GM19239 (cell line): ENCODE measurements around the gene TMEM200B.
"Not testable (repeated sequence)": the region's sequence is repeated elsewhere in the genome, so short reads cannot be mapped to it uniquely, and the experiment has no call there.

ENCODE experiments used
- DNase-seq: peaks from one replicate; pipeline ENCODE4 v3.0.0; 2011; ENCODE audit warnings: low spot score; ENCODE audit not compliant: insufficient read length
- FAIRE-seq: peaks from 2 replicates; lab custom pipeline; 2011; peaks lifted over from hg19 to GRCh38; lab: Jason Lieb, UNC

The TMEM200B gene

DNA sequence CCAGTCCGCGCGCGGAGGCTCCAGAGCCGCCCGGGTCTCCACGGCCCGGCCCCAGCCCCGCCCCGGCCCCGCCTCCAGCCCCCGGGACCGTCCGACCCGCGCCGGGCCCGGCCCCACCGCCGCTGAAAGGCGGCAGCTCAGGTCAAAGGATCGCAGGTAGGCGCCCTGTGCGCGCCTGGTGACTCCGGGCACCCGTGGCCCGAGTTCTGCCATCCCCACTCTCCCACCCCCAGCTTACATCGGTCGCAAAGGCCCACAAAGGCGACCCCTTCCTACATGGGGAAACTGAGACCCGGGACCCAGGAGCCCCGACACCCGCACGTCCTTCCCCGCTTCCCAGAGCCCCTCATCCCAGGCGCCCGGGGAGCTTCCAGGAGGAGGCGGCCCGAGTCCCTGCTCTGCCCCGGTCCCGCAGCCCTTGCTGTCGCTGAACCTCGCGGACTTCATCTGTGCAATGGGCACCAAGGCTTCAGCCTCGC is at the start of gene TMEM200B:
Gene TMEM200B, minus strand, starts transcription at position 17 of the 479 bp plus-strand sequence. CDS start 2,075 bp downstream, outside the sequence.
- FAIRE-seq (no peak), DNase-seq (no peak)

DNA sequence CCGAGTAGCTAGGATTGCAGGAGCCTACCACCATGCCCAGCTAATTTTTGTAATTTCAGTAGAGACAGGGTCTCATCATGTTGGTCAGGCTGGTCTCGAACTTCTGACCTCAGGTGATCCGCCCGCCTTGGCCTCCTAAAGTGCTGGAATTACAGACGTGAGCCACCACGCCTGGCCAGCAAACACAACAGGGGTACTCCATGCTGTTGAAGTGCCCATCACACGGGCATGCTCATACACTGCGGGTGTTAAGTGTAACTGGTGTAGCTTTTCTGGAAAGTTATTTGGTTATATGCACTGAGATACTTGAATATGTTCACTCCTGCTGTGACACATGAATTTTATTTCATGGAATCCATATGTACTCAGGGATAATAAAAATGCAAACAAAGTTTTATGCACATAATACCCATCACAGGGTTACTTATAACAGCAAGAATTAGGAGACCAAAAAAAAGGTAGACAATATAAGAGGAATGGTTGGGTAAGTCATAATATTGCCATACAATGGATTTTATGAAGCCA is 48.8 kb upstream of the TMEM200B start:
- no peak for FAIRE-seq
- DNase-seq = no peak

DNA sequence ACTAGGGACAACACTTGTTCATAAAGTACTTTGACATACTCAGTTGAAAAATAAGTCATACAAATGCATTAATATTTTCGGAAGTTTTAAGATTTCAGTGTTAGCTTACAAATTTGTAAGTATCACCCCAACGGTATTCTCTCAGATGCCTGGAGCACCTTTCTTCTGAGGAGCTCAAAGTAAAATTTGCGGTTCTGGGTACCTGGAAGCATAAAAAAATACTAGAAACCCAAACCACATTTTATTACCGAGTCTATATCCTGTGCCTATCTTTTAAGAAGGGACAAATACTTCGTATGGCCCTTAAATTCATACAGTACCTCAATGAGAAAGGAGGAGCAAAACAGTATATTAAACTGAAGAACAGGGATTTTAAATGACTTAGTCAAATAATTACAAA is 47.8 kb upstream of the TMEM200B start:
- FAIRE-seq = no peak

DNA sequence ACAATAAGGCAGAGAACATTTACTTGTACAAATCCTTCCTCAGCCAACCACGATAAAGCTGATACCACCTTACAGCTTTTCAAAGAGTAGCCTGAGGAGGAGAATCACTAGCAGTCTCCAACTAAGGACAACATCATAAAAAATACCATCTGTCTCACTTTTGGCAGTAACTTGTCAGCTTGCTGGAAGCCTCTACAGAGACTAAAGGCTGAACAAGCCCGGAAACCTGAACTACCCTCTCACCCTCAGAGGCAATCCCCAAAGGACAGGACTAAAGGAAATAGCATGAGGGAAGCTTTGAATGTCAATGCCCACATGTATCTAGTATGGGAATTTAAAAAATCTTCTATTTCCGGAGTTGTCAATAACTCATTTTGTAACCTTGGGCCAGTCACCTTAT is 47.4 kb upstream of the TMEM200B start:
- DNase-seq = no peak
- FAIRE-seq = no peak

More for the DNA sequence above, 47.8 kb upstream of the TMEM200B start:
- DNase-seq = no peak

DNA sequence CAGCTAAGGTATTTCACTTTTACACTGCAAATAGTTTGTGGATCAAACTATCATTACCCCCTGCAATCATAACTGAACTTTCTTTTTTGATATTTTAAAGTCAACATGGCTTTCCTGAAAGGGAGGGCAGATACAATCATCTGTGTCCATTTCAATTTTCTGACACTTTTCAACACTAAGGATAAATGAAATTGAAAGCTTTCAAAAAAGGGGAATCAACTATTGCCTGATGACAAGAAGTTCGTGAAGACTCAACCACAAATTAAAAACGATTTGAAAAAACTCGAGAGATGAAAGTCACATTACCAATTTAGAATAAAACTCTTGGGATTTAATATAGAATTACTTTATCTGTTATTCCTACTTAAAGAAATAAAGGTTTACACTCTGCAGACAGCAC is 46.3 kb upstream of the TMEM200B start:
- no peak for FAIRE-seq
- DNase-seq = no peak

DNA sequence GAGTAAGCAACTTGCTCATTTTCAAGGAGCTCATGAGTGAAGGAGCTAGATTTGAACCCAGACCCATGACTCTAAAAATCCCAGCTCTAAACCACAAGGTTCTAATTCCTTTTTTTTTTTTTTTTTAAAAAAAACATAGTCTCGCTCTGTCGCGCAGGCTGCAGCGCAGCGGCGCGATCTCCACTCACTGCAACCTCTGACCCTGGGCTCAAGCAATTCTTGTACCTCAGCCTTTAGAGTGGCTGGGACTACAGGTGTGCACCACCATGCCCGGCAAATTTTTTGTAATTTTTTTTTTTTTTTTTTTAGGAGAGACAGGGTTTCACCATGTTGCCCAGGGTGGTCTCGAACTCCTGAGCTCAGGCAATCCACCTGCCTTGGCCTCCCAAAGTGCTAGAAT is 44.2 kb upstream of the TMEM200B start:
- DNase-seq (no peak), FAIRE-seq (no peak)

GRCh38 chr1:29166291-29166878 is 42.7 kb upstream of the TMEM200B start:
- DNase-seq (no peak), FAIRE-seq (no peak)

GRCh38 chr1:29164588-29164987 is 40.9 kb upstream of the TMEM200B start:
- no peak for FAIRE-seq
- DNase-seq = no peak

DNA sequence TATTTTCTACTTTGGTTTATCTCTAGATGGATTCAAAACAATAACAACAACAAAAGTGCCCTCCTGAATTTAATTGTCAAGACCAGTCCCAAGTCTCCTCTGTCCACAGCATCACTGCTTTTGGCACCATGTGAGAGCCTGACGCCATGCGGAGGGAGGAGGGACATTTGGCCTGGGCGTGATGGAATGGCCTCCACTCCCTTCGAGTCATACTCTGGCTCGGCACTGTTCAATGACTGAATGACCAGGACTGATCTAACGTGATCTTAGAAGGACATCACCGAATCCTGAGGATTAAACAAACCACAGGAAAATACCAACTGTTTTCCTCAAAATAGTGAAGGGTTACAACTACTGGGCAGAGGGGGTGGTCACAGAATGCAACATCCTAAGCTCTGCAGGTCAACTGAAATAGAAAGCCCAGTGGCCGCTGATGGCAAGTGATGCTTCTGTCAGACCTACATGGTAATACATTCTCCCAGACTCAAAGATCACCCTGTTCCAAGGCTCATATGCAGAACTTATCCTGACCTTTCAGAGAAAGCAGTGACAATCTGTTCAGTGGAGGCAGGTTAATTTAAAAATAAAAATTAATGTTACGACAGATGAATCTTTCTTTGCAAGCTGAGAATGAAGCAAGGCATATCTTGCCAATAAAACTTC is 38.9 kb upstream of the TMEM200B start:
- FAIRE-seq = no peak
- DNase-seq = no peak

GRCh38 chr1:29162025-29162424 is 38.3 kb upstream of the TMEM200B start:
- FAIRE-seq (no peak), DNase-seq (no peak)

DNA sequence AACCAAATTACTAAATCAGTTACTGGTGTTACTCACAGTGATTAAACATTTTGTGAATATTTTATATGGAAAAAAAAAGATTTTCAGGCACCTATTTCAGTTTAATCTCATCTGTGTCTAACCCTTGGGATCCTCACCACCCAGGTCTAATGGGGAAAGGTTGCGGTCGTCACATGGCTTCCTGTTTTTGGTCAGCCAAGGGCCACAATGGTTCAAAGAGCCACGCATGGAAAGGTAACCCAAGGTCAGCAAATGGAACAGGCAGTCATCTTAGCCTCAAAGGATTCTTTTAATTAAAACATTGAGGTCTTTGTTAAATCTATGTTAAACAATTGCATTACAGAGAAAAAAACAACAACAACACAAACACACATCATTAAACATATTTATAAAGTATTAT is 36.1 kb upstream of the TMEM200B start:
- no peak for FAIRE-seq
- no peak for DNase-seq

- FAIRE-seq (no peak), DNase-seq (no peak)
These were observed 33.5 kb upstream of the TMEM200B start for GRCh38 chr1:29157269-29157601.

- FAIRE-seq = no peak
- DNase-seq = no peak
These were observed 33.0 kb upstream of the TMEM200B start for GRCh38 chr1:29156543-29157268.

- no peak for DNase-seq
These were observed 28.5 kb upstream of the TMEM200B start for GRCh38 chr1:29152046-29152805.

GRCh38 chr1:29150346-29150745 is 26.6 kb upstream of the TMEM200B start:
- FAIRE-seq, DNase-seq: not testable (repeated sequence)

More at GRCh38 chr1:29152046-29152805, 28.5 kb upstream of the TMEM200B start:
- no peak for FAIRE-seq

GRCh38 chr1:29148656-29149491 is 25.2 kb upstream of the TMEM200B start:
- no peak for FAIRE-seq
- no peak for DNase-seq

- FAIRE-seq = no peak
- DNase-seq = no peak
These were observed 22.2 kb upstream of the TMEM200B start for GRCh38 chr1:29145739-29146437.

DNA sequence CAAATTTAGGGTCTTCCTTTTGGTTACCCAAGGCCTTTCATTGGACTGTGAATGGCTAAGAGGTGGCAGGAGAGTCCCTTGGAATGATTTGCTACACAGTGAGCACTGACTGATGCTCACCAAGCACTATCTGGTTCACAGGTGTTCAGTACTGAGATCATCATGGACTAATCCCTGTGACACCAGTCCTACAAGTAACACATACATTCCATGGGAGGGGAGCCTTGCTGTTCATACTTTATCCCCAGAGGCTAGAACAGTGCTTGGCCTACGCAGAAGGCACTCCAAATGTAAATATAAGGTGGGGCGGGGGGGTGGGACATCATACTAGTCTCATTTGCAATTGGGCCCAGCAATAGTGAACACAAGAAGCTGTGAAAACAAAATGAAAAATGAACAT is 20.5 kb upstream of the TMEM200B start:
- DNase-seq = no peak
- no peak for FAIRE-seq

- FAIRE-seq (no peak), DNase-seq (no peak)
These were observed 19.0 kb upstream of the TMEM200B start for GRCh38 chr1:29142714-29143113.
